LNCaP clone FGC (cell line): Measurements from ENCODE around the gene FGF12.
A peak's percentile ranks its signal among the peaks of the same experiment; 100 is the strongest.

Source experiments
- DNase-seq: peaks from one replicate; pipeline ENCODE4 v3.0.0-alpha.2; 2011; ENCODE audit warnings: low read depth
- H3K4me3 ChIP-seq: 2 replicates; pipeline ENCODE4 v1.5.1; 2011; ENCODE audit warnings: mild to moderate bottlenecking, low read depth, low read length, control low read depth
- CTCF ChIP-seq: IDR thresholded peaks from 2 replicates; pipeline ENCODE4 v1.5.1; 2012; ENCODE audit warnings: mild to moderate bottlenecking; ENCODE audit not compliant: control insufficient read depth, insufficient read depth; ENCODE audit errors: extremely low read depth

FGF12 gene

GRCh38 chr3:192317564-192317963 lies 409.8 kb downstream of the FGF12 start:
- no peak for TF ChIP-seq CTCF
- DNase-seq, result no peak
- H3K4me3 ChIP-seq, result no peak overlapping the region

- H3K4me3 ChIP-seq, result no peak overlapping the region
- no peak for DNase-seq
- TF ChIP-seq CTCF, result no peak
Observed at GRCh38 chr3:192313605-192314004, 413.7 kb downstream of the FGF12 start.

GRCh38 chr3:192307631-192308030 lies 419.7 kb downstream of the FGF12 start:
- TF ChIP-seq CTCF, result no peak
- no peak for DNase-seq
- H3K4me3 ChIP-seq, result no peak overlapping the region

GRCh38 chr3:192303235-192303634 lies 424.1 kb downstream of the FGF12 start:
- peak; percentile 3 for DNase-seq
- TF ChIP-seq CTCF, result no peak
- H3K4me3 ChIP-seq, result no peak overlapping the region

- no peak overlapping the region for H3K4me3 ChIP-seq
- TF ChIP-seq CTCF, result no peak
- no peak for DNase-seq
Observed at GRCh38 chr3:192302721-192303120, 424.6 kb downstream of the FGF12 start.

GRCh38 chr3:192299921-192300320 lies 427.4 kb downstream of the FGF12 start:
- no peak for DNase-seq
- no peak for TF ChIP-seq CTCF
- H3K4me3 ChIP-seq, result no peak overlapping the region

GRCh38 chr3:192296845-192297244 lies 430.5 kb downstream of the FGF12 start:
- H3K4me3 ChIP-seq, result no peak overlapping the region
- no peak for TF ChIP-seq CTCF
- no peak for DNase-seq
